Measurements from ENCODE around the gene FYN.

DNA sequence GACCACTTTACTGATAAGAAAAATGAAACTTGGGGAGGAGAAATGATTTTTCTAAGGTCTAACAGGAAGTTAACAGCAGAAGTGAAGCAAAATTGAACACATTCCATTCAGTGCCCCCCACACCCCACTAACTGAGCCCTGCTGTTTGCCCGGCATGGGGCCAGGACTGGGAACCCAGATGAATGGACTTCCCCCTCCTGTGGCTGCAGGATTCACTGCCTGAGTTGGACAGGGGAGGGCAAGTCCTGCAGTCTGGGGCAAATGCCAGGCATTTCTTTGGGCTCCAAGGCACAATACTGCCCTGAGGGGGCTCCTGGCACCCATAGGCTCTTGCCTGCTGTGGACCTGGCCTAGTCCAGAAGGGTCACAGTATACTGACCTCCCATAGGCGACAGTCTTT, 28.3 kb downstream of the FYN start:
- TF ChIP-seq, protein P1, sequence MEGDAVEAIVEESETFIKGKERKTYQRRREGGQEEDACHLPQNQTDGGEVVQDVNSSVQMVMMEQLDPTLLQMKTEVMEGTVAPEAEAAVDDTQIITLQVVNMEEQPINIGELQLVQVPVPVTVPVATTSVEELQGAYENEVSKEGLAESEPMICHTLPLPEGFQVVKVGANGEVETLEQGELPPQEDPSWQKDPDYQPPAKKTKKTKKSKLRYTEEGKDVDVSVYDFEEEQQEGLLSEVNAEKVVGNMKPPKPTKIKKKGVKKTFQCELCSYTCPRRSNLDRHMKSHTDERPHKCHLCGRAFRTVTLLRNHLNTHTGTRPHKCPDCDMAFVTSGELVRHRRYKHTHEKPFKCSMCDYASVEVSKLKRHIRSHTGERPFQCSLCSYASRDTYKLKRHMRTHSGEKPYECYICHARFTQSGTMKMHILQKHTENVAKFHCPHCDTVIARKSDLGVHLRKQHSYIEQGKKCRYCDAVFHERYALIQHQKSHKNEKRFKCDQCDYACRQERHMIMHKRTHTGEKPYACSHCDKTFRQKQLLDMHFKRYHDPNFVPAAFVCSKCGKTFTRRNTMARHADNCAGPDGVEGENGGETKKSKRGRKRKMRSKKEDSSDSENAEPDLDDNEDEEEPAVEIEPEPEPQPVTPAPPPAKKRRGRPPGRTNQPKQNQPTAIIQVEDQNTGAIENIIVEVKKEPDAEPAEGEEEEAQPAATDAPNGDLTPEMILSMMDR (IDR thresholded peaks at IDR 0.05): no peak
- TF ChIP-seq POLR2AphosphoS5 (IDR thresholded peaks at IDR 0.05) (no peak), POLR2A (IDR thresholded peaks at IDR 0.05) (no peak), EP300 (IDR thresholded peaks at IDR 0.05; ENCODE audit: low read depth) (no peak)

Measured in transverse colon (tissue), 4 donors.